ENCODE results near the gene KLF6.

DNA sequence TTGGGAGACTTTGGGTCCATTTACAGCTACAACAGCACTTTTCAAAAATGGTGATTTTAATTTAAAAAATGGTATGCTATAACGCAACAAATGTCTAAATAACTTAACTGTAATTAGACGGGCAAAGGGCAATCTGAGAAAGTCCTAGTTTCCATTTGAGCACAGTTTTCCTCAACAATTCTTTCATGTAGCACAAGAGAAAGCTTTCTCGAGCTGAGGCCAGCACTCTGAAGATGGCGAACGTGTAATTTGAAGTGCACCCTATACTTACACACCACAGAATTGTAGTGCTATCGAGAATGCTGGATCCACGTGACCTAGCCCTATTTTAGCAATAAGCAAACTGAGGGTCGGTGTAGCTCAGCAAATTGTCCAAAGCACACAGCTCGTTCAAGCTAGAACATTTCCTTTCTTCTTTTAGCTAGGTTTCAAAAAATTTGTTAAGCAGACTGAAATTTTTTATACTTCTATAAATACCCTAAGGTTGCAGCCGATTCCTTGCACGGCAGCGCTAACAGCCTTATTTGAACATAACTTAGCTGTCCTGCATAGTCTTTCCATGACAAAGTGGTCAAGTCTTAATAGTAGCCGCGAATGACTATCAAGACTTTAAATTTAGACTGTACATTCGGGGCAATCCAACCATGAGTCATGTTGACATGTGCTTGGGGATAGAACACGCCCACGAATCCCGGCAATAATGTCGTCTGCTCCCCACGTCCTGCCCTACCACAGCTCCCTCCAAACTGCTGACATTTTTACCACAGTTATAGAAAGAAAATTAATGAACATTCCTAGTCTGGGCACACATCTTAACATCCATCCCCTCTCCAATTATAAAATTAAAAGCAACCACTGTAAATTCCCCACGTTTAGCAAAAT, 10.0 kb downstream of the KLF6 start:
- TF ChIP-seq EZH2 (IDR thresholded peaks at IDR 0.05) (no peak), POLR2AphosphoS5 (IDR thresholded peaks at IDR 0.05; ENCODE audit: borderline replicate concordance, low read depth, low read length) (no peak), FOXP2 (optimal IDR thresholded peaks at IDR 0.05; ENCODE audit: control extremely low read depth, extremely low read length, insufficient read depth) (no peak)

All from SK-N-MC (cell line).